ENCODE results near the gene RPS5. TPM values are rescaled to one million over a fixed set of nuclear protein-coding genes. Genes with fewer than 3 reads are reported as not detected.

Gene RPS5
- total RNA-seq, 4 donors from 2014 or later: 1,292 to 2,917 (median 1,952) TPM

DNA sequence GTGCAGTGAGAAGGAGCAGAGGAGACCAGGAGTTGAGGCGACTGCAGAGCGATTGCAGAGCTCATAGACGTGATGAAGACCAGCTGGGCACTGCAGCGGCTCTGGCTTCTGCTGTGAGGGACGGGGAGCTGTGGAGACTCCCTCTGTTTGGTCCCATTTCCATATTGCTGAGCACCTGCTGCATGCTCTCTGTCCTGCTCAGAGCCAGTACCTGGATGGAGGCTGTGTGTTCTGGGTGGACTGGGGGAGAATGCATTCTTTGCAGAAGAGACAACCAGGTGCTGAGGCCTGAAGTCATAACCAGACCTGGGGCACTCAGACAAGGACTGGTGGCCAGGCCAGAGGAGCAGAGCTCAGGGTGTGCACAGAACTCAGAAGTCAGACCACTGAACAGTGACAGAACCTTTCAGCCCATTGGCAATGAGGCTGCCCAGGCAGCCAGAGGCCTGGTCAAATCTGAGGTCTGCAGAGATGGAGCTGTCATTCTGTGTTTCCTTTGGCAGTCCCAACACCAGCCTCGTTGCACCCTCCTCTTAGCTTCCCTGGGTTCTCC lies 32.5 kb upstream of the RPS5 start:
- Histone ChIP-seq H3K9me3 (peaks cover 0 to 10% (median 0%) of the 10 kb centered on the region in 3 donors), H3K4me3 (no peak overlapping the region), H3K4me1 (peaks cover 10 to 38% (median 13%) of the 10 kb centered on the region in 3 donors), H3K36me3 (peaks cover 0 to 6% (median 0%) of the 10 kb centered on the region in 3 donors), H3K27me3 (peaks cover 0 to 49% (median 0%) of the 10 kb centered on the region in 4 donors), H3K27ac (no peak overlapping the region)
- no peak for DNase-seq
- intact Hi-C loops (cut with DNase I): no loop called here
- 57 to 66% methylated on average over 2 to 6 of the region's 6 CpGs for WGBS, 2 donors
- TF ChIP-seq POLR2A (IDR thresholded peaks at IDR 0.05): no peak
- TF ChIP-seq, protein P1, sequence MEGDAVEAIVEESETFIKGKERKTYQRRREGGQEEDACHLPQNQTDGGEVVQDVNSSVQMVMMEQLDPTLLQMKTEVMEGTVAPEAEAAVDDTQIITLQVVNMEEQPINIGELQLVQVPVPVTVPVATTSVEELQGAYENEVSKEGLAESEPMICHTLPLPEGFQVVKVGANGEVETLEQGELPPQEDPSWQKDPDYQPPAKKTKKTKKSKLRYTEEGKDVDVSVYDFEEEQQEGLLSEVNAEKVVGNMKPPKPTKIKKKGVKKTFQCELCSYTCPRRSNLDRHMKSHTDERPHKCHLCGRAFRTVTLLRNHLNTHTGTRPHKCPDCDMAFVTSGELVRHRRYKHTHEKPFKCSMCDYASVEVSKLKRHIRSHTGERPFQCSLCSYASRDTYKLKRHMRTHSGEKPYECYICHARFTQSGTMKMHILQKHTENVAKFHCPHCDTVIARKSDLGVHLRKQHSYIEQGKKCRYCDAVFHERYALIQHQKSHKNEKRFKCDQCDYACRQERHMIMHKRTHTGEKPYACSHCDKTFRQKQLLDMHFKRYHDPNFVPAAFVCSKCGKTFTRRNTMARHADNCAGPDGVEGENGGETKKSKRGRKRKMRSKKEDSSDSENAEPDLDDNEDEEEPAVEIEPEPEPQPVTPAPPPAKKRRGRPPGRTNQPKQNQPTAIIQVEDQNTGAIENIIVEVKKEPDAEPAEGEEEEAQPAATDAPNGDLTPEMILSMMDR (IDR thresholded peaks at IDR 0.05): no peak

DNA sequence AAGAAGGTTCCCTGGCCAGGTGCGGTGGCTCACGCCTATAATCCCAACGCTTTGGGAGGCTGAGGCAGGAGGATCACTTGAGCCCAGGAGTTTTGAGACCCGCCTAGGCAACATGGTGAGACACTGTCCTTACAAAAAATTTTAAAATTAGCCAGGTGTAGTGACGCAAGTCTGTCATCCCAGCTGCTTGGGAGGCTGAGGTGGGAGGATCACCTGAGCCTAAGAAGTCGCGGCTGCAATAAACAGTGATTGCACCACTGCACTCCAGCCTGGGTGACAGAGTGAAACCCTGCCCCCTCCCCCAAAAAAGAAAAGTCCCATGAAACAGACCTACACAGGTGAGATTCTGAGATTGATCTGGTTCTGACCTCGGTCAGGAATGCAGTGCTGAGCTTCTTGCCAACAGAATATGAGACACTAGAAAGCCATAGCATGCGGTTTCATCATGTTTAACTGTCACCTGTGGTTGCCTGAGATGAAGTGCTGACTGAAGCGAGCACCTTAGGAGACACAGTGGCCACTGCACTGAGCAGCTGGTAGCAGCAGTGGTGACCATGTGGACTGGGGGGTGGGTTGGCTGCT lies 31.8 kb upstream of the RPS5 start:
- Histone ChIP-seq H3K27me3 (peaks cover 0 to 42% (median 0%) of the 10 kb centered on the region in 4 donors), H3K27ac (no peak overlapping the region), H3K4me1 (peaks cover 4 to 30% (median 10%) of the 10 kb centered on the region in 3 donors), H3K9me3 (peaks cover 0 to 10% (median 0%) of the 10 kb centered on the region in 3 donors), H3K36me3 (peaks cover 0 to 2% (median 0%) of the 10 kb centered on the region in 3 donors), H3K4me3 (no peak overlapping the region)
- no peak for DNase-seq
- no peak for TF ChIP-seq POLR2A (IDR thresholded peaks at IDR 0.05)
- TF ChIP-seq, protein P1 (IDR thresholded peaks at IDR 0.05): no peak
- intact Hi-C loops (cut with DNase I): no loop called here
- WGBS, 2 donors: 88 to 100% methylated on average over 3 to 7 of the region's 10 CpGs

DNA sequence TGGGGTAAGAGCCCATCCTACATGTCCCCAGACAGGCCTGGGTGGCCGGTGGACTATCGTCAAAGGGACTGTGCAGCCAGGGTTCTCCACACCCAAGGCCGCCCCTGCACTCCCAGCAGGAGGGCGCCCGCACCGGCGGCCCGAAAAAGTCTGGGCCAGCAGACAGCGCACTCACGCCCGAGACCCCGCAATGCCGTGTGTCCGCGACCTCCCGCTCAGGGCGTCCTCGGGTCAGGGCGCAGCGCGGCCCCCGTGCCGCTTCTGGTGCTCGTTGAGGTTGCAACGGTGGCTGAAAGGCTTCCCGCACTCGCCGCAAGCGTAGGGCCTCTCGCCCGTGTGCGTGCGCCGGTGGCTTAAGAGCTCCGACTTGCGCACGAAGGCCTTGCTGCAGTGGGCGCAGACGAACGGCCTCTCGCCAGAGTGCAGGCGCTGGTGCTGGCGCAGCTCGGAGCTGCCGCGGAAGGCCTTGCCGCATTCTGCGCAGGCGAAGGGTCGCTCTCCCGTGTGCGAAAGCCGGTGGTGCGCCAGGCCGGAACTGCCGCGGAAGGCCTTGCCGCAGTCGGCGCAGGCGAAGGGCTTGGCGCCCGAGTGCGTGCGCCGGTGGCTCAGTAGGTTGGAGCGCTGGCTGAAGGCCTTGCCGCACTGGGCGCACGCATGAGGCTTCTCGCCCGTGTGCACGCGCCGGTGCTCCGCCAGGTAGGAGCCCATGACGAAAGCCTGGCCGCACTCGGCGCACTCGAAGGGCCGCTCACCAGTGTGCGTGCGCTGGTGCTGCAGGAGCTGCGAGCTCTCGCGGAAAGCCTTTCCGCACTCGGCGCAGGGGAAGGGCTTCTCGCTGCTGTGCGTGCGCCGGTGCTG lies 30.9 kb upstream of the RPS5 start:
- H3K27me3 ChIP-seq: peaks cover 0 to 33% (median 0%) of the 10 kb centered on the region in 4 donors
- H3K27ac ChIP-seq: no peak overlapping the region
- no peak for DNase-seq
- H3K4me1 ChIP-seq: peaks cover 4 to 25% (median 7%) of the 10 kb centered on the region in 3 donors
- H3K36me3 ChIP-seq: no peaks in the 10 kb centered on the region
- peaks cover 0 to 10% (median 0%) of the 10 kb centered on the region in 3 donors for H3K9me3 ChIP-seq
- intact Hi-C loops (cut with DNase I): no loop called here
- TF ChIP-seq, protein P1 (IDR thresholded peaks at IDR 0.05): no peak
- TF ChIP-seq POLR2A (IDR thresholded peaks at IDR 0.05): no peak
- 23% methylated on average over 7 of the region's 94 CpGs; no CpG with 5 or more reads in 1 of the 2 donors for WGBS, 2 donors
- peak overlapping the region; percentile 10 to 60 (median 32) for H3K4me3 ChIP-seq

DNA sequence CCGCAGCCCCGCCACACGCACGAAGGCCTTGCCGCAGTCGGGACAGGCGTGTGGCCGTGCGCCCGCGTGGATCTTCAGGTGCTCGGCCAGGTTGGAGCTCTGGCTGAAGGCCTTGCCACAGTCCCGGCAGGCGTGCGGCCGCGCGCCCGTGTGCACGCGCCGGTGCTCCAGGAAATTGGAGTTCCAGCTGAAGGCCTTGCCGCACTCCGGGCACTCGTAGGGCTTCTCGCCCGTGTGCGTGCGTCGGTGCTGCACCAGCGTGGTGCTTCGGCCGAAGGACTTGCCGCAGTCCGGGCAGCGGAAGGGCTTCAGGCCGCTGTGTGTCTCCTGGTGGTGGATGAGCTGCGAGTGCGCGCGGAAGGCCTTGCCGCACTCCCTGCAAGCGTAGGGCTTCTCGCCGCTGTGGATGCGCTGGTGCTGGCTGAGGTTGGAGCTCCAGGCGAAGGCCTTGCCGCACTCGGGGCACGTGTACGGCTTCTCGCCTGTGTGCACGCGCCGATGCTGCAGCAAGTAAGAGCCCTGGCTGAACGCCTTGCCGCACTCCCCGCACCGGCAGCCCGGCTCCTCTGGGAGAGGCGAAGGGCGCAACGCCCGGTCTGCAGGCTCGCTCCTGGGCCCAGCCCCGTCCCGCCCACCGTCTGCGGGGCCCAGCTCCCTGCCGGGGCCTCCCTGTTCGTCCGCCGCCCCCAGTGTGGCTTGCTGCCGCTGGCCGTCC lies 30.1 kb upstream of the RPS5 start:
- intact Hi-C loops (cut with DNase I): no loop called here
- peaks cover 0 to 26% (median 0%) of the 10 kb centered on the region in 4 donors for H3K27me3 ChIP-seq
- no peak overlapping the region for H3K27ac ChIP-seq
- DNase-seq: no peak
- peak overlapping the region; percentile 10 to 60 (median 32) for H3K4me3 ChIP-seq
- H3K36me3 ChIP-seq: no peaks in the 10 kb centered on the region
- WGBS, 2 donors: 53% methylated on average over 42 of the region's 75 CpGs; no CpG with 5 or more reads in 1 of the 2 donors
- H3K4me1 ChIP-seq: peaks cover 7 to 33% (median 10%) of the 10 kb centered on the region in 3 donors
- TF ChIP-seq, protein P1 (IDR thresholded peaks at IDR 0.05): no peak
- no peak for TF ChIP-seq POLR2A (IDR thresholded peaks at IDR 0.05)
- peaks cover 0 to 10% (median 0%) of the 10 kb centered on the region in 3 donors for H3K9me3 ChIP-seq
